Endothelial cell of umbilical vein (primary cell): ENCODE measurements around the gene OR2V1.

Experiments used
- CTCF ChIP-seq, 2 donors: IDR thresholded peaks; 1 replicate in 1 of 2; 2 replicates in 1 of 2; pipeline ENCODE4 v1.5.1; 2011; ENCODE audit warnings: low read length in 2 of 2, mild to moderate bottlenecking in 2 of 2, moderate library complexity in 2 of 2, control low read depth in 1 of 2, inconsistent platforms in 1 of 2, low read depth in 1 of 2; ENCODE audit not compliant: insufficient read depth in 1 of 2; ENCODE audit errors: extremely low read depth in 1 of 2
- EZH2 ChIP-seq: IDR thresholded peaks from 2 replicates; pipeline ENCODE4 v1.6.1; 2012; ENCODE audit warnings: borderline replicate concordance, low read depth, mild to moderate bottlenecking, moderate library complexity, low read length, inconsistent platforms; ENCODE audit not compliant: severe bottlenecking
- MAX ChIP-seq: IDR thresholded peaks from 2 replicates; pipeline ENCODE4 v1.6.1; 2011; ENCODE audit not compliant: insufficient read depth, insufficient read length
- POLR2A ChIP-seq: IDR thresholded peaks from 2 replicates; pipeline ENCODE4 v1.6.1; 2012; ENCODE audit warnings: low read depth, mild to moderate bottlenecking, control low read depth, low read length

DNA sequence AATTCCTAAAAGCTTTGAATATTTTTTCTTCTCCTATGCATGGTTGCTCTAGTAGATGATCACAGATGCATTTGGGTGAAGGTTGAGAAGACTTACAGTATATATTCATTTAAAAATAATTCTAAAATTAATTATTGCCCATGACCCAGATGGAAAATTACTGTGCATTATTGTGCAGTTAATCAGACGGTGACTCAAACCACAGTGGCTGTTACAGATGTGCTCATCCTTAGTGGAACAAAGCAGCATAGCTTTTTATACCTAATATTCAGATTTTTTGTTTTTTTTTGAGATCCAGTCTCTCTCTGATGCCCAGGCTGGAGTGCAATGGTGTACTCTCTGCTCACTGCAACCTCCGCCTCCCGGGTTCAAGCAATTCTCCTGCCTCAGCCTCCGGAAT lies 10.7 kb downstream of the OR2V1 start:
- TF ChIP-seq EZH2 (no peak), CTCF (IDR thresholded peaks at IDR 0.05; ENCODE audit: extremely low read depth in 1 of 2, insufficient read depth in 1 of 2, low read depth in 1 of 2, low read length in 2 of 2) (no peak), MAX (no peak), POLR2A (no peak)
